Calu3 (cell line): ENCODE measurements around the gene ZNF467. TPM values are rescaled to one million over a fixed set of nuclear protein-coding genes. Genes with fewer than 3 reads are reported as not detected.

Experiments
- BruUV-seq: library from RNA; stranded (reverse); fragments of 400-500 nt; replicated peaks from 2 replicates; lab custom pipeline; 2021; lab: Mats Ljungman, UMichigan
- CTCF ChIA-PET: fragments of 300-600 bp; sonication (Branson Sonifier 250); formaldehyde crosslinking; loops from one replicate; lab custom pipeline; 2022; ENCODE audit warnings: antibody characterized with exemption; lab: Charles Lee
- DNase-seq: peaks from one replicate; pipeline ENCODE4 v3.0.0; 2022
- H3K27ac Mint-ChIP-seq: one replicate; pipeline ENCODE4 v1.8.0; 2022; ENCODE audit warnings: mixed read lengths; ENCODE audit not compliant: unreplicated experiment
- H3K27me3 Mint-ChIP-seq: one replicate; pipeline ENCODE4 v1.8.0; 2022; ENCODE audit warnings: mixed read lengths; ENCODE audit not compliant: unreplicated experiment
- H3K36me3 Mint-ChIP-seq: one replicate; pipeline ENCODE4 v1.8.0; 2022; ENCODE audit warnings: mild to moderate bottlenecking, moderate library complexity, mixed read lengths; ENCODE audit not compliant: insufficient read depth, unreplicated experiment
- H3K4me1 Mint-ChIP-seq: one replicate; pipeline ENCODE4 v1.8.0; 2022; ENCODE audit warnings: mild to moderate bottlenecking, low read depth, mixed read lengths; ENCODE audit not compliant: unreplicated experiment
- H3K4me3 Mint-ChIP-seq: one replicate; pipeline ENCODE4 v1.8.0; 2022; ENCODE audit warnings: mild to moderate bottlenecking, low read depth, moderate library complexity, mixed read lengths; ENCODE audit not compliant: unreplicated experiment
- H3K9me3 Mint-ChIP-seq: one replicate; pipeline ENCODE4 v1.8.0; 2022; ENCODE audit warnings: low read depth, mixed read lengths; ENCODE audit not compliant: unreplicated experiment
- intact Hi-C: fragments of 100-400 bp; cut with micrococcal nuclease; formaldehyde crosslinking; loops from one replicate; pipeline ENCODE4 v1.10.0; 2022; ENCODE audit not compliant: unreplicated experiment
- total RNA-seq: library from RNA; stranded (reverse); gene quantifications from 2 replicates; pipeline ENCODE4 v1.2.3, GENCODE V29; 2022
- TF ChIP-seq, protein P1 (sequence below): fragments of 200-600 bp; IDR thresholded peaks from one replicate; pipeline ENCODE4 v1.8.0; 2022; ENCODE audit warnings: antibody characterized with exemption; ENCODE audit not compliant: unreplicated experiment

The ZNF467 gene
- total RNA-seq, 1 experiment from 2014 or later = 0.54 TPM

DNA sequence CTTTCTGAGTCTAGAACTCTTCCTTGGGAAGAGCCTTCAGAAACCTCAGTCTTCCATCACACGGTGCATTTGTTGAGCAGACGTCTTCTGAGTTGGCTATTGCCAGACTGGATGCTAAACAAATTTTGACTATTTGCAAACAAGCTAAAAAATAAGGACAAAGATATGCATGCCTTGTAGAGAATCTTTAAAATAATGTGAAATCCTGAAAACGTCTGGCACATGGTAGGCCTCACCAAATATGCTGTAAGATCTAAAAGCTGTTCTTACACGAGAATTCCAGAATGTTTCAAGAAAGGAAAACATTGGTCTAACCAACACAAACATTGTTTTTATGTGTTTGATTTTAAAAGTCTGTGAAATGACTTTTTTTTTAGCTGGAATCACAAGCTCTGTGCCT lies 11.3 kb downstream of the ZNF467 start:
- no TSS peak for BruUV-seq
- Mint-ChIP-seq H3K9me3 (no peaks in the 10 kb centered on the region), H3K36me3 (peaks cover 4% of the 10 kb centered on the region), H3K4me3 (no peak overlapping the region), H3K27me3 (peaks cover 69% of the 10 kb centered on the region), H3K27ac (no peak overlapping the region), H3K4me1 (no peaks in the 10 kb centered on the region)
- CTCF ChIA-PET = no interaction called here
- DNase-seq = no peak
- TF ChIP-seq, protein P1, sequence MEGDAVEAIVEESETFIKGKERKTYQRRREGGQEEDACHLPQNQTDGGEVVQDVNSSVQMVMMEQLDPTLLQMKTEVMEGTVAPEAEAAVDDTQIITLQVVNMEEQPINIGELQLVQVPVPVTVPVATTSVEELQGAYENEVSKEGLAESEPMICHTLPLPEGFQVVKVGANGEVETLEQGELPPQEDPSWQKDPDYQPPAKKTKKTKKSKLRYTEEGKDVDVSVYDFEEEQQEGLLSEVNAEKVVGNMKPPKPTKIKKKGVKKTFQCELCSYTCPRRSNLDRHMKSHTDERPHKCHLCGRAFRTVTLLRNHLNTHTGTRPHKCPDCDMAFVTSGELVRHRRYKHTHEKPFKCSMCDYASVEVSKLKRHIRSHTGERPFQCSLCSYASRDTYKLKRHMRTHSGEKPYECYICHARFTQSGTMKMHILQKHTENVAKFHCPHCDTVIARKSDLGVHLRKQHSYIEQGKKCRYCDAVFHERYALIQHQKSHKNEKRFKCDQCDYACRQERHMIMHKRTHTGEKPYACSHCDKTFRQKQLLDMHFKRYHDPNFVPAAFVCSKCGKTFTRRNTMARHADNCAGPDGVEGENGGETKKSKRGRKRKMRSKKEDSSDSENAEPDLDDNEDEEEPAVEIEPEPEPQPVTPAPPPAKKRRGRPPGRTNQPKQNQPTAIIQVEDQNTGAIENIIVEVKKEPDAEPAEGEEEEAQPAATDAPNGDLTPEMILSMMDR = no peak
- intact Hi-C loops = no loop called here

DNA sequence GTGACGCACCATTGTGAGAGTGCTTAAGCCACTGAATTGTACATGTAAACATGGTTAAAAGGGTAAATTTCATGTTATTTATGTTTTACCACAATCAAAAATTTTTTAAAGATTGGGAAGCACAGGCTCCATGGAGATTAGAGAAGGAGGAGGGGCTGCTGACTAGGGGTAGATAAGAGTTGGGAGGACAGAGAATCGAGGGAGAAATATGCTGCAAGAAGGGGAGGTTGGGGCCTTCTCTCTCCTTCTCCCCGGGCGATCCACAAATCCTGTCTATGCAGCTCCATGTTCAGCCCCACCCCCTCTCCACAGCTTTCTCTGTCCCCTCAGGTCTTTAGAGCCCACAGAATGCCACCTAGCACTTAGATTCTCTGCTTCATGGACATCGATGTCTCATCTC lies 12.1 kb downstream of the ZNF467 start:
- Mint-ChIP-seq H3K4me1 (no peaks in the 10 kb centered on the region), H3K27ac (no peak overlapping the region), H3K4me3 (no peak overlapping the region), H3K9me3 (no peaks in the 10 kb centered on the region), H3K27me3 (peaks cover 66% of the 10 kb centered on the region), H3K36me3 (peaks cover 4% of the 10 kb centered on the region)
- TF ChIP-seq, protein P1 = no peak
- intact Hi-C loops = no loop called here
- BruUV-seq = no TSS peak
- CTCF ChIA-PET = no interaction called here
- DNase-seq = no peak

DNA sequence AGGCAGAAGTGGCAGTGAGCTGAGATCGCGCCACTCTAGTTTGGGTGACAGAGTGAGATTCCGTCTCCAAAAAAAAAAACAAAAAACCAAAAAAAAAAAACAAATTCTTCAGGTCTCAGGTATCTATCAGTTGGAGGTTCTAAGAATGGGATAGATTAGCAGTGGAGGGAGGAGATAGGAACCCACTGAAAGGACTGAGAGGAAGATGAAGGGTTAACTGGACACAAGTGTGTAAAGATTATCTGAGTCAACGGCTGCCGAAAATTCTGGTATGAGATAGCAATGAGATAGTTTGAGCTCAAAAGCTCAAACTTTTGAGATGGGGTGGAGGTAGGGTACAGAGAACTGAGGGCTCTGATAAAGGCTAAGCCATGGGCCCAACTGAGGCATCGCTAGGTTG lies 12.8 kb downstream of the ZNF467 start:
- no TSS peak for BruUV-seq
- intact Hi-C loops = no loop called here
- DNase-seq = no peak
- no peak overlapping the region for H3K27ac Mint-ChIP-seq
- CTCF ChIA-PET = no interaction called here
- peaks cover 66% of the 10 kb centered on the region for H3K27me3 Mint-ChIP-seq
- peaks cover 3% of the 10 kb centered on the region for H3K36me3 Mint-ChIP-seq
- H3K4me3 Mint-ChIP-seq = no peak overlapping the region
- H3K9me3 Mint-ChIP-seq = no peaks in the 10 kb centered on the region
- TF ChIP-seq, protein P1 = no peak
- no peaks in the 10 kb centered on the region for H3K4me1 Mint-ChIP-seq

DNA sequence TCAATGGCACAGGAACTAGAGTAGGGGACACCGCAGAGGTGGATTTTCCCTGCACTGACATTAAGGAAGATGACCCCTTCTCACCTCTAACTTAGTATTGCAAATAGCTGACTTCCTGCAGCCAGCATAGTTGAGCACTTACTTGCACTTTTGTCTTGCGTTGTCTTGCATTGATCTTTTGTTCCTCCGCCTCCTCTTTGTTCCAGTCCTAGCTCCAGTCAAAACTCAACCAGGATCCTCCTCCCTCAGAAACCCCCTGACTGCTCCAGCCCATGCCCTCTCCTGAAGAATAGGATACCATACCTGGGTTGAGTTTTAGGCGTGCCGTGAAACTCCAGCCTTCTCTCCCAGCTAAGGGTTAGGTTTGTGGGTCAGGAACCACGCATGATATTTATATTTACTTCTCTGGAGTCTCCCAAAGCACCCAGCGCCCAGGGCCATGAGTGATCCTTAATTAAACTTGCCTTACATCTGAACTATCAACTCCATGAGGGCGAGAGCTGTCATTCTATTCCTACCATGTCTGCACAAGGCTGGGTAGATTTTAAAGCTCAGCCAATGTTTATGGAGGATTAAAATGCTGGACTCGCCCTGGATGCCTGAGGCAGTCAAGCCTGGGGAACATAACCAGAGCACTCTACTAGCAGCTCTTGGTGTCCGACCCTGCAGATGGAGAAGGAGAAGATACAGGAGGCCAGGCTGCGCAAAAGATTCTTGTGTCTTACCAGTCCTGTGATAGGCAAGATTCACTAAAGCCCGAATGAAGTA lies 14.1 kb downstream of the ZNF467 start:
- Mint-ChIP-seq H3K27ac (no peak overlapping the region), H3K4me3 (no peak overlapping the region), H3K9me3 (no peaks in the 10 kb centered on the region), H3K4me1 (no peaks in the 10 kb centered on the region), H3K27me3 (peaks cover 78% of the 10 kb centered on the region), H3K36me3 (no peaks in the 10 kb centered on the region)
- BruUV-seq = no TSS peak
- CTCF ChIA-PET = no interaction called here
- intact Hi-C loops = no loop called here
- no peak for DNase-seq
- TF ChIP-seq, protein P1 = no peak
